ENCODE results near the gene IRS1.

DNA sequence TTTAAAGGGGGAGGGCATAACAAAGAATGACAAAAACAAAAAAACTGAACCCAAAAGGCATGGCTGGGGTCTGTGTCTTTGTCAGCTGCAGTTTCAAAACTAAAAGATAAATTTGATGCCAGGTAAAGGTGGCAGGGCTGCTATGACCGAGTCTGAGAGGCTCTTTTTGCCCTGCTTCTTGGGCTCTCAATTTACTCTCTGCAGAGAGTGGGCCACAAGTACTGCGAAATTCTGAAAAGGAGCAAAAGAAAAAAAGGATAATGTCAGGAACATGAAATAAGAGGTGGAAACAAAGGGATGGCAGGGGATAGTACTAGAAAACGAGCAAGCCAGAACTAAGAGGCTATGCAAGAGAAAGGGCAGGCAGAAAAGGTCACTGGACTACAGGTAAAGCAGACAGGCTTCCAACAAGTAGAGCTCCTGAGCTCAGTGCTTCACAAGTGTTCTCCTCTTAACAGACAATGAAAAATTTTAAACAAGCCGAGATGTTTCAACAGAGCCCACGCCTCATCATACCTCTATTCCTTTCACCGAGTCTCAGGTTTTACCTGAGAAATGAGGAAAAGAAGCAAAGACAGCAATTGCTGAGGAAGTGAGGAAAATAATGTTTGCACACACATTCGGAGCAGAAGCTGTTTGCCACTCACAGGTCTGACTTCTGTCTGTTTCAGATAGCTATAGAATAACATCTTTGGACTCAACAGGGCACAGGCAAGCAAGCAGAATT is 7.3 kb downstream of the IRS1 start:
- TF ChIP-seq, protein P1, sequence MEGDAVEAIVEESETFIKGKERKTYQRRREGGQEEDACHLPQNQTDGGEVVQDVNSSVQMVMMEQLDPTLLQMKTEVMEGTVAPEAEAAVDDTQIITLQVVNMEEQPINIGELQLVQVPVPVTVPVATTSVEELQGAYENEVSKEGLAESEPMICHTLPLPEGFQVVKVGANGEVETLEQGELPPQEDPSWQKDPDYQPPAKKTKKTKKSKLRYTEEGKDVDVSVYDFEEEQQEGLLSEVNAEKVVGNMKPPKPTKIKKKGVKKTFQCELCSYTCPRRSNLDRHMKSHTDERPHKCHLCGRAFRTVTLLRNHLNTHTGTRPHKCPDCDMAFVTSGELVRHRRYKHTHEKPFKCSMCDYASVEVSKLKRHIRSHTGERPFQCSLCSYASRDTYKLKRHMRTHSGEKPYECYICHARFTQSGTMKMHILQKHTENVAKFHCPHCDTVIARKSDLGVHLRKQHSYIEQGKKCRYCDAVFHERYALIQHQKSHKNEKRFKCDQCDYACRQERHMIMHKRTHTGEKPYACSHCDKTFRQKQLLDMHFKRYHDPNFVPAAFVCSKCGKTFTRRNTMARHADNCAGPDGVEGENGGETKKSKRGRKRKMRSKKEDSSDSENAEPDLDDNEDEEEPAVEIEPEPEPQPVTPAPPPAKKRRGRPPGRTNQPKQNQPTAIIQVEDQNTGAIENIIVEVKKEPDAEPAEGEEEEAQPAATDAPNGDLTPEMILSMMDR (IDR thresholded peaks at IDR 0.05) = no peak
- TF ChIP-seq POLR2A (IDR thresholded peaks at IDR 0.05) = no peak
